Heart right ventricle (tissue), 16 donors: ENCODE measurements around the gene PPP3R1. TPM values are rescaled to one million over a fixed set of nuclear protein-coding genes. Genes with fewer than 3 reads are reported as not detected.

Source experiments
- ATAC-seq, 8 donors: fragments of 200-7000 bp; cut with Tn5 transposase; one replicate each; pipeline ENCODE4 v1.9.1; 2020; ENCODE audit warnings: mild to moderate bottlenecking in 8 of 8, moderate library complexity in 8 of 8, moderate number of reproducible peaks in 1 of 8
- DNase-seq, 2 donors: peaks; one replicate each; pipeline ENCODE4 v3.0.0-alpha.2; 2020
- H3K27ac ChIP-seq, 10 donors: fragments of 200-600 bp; sonication (generic) in 2 of 10; one replicate each; pipeline versions ENCODE4 v1.5.0 to v1.8.0; 2020 to 2022; ENCODE audit warnings: mild to moderate bottlenecking in 3 of 10
- H3K27me3 ChIP-seq, 7 donors: fragments of 200-600 bp; one replicate each; pipeline ENCODE4 v1.8.0; 2021 to 2022; ENCODE audit warnings: mild to moderate bottlenecking in 2 of 7
- H3K36me3 ChIP-seq, 9 donors: fragments of 200-600 bp; sonication (generic) in 1 of 9; one replicate each; pipeline versions ENCODE4 v1.5.0 to v1.8.0; 2020 to 2022; ENCODE audit warnings: mild to moderate bottlenecking in 2 of 9
- H3K4me1 ChIP-seq, 9 donors: fragments of 200-600 bp; sonication (generic) in 1 of 9; one replicate each; pipeline versions ENCODE4 v1.5.0 to v1.8.0; 2020 to 2022; ENCODE audit warnings: mild to moderate bottlenecking in 4 of 9
- H3K4me3 ChIP-seq, 10 donors: fragments of 200-600 bp; sonication (generic) in 2 of 10; one replicate each; pipeline versions ENCODE4 v1.5.0 to v1.8.0; 2020 to 2022; ENCODE audit warnings: mild to moderate bottlenecking in 7 of 10, moderate library complexity in 2 of 10
- H3K9me3 ChIP-seq, 11 donors: fragments of 200-600 bp in 10 of 11; sonication (generic) in 2 of 11; one replicate each; pipeline versions ENCODE4 v1.5.0 to v1.8.0; 2013 to 2022; ENCODE audit warnings: mild to moderate bottlenecking in 2 of 11, control low read depth in 1 of 11, moderate library complexity in 1 of 11
- WGBS, 2 donors: extraction: QIAGEN DNeasy Blood & Tissue Kit; methylation state at CpG; one replicate each; pipeline ENCODE4 v1.1.7; 2013; ENCODE audit warnings: inconsistent platforms in 1 of 2; 5-methylcytosine and 5-hydroxymethylcytosine counted together
- intact Hi-C, 10 donors: fragments of 100-400 bp; cut with DNase I; formaldehyde crosslinking; loops; one replicate each; pipeline versions ENCODE4 v1.11.1 to v1.14.2; 2022
- polyA plus RNA-seq, 2 donors: library from polyadenylated mRNA; stranded (reverse); fragments of 200-250 nt; gene quantifications; one replicate each; pipeline ENCODE4 v1.2.3, GENCODE V29; 2013
- total RNA-seq, 10 donors: library from RNA; stranded (reverse); fragmentation: NEBNext Ultra II Directional in 3 of 10; extraction: Animal tissue kit (Norgen Biotek cat#: 25700) in 3 of 10; gene quantifications; one replicate each; pipeline versions ENCODE4 v1.2.1 to v1.2.4, GENCODE V29; 2021 to 2023
- TF ChIP-seq, protein P1 (sequence below), 9 donors: fragments of 200-600 bp; sonication (generic) in 2 of 9; IDR thresholded peaks; one replicate each; pipeline versions ENCODE4 v1.5.0 to v1.8.0; 2021 to 2022; ENCODE audit warnings: antibody characterized with exemption in 9 of 9, mild to moderate bottlenecking in 5 of 9, moderate library complexity in 1 of 9
- donor health status: Arrhythmogenic right ventricular cardiomyopathy.
- donor health status: ischemic (EF 13 %, LVEDD 7.1; RV severe dilation, severe dysfunction).
- donor health status: healthy with polysubstance abuse.
- donor health status: DM: no; HTN: yes; CAD: no.
- donor health status: DM: no; HTN: no; CAD: no.
- donor health status: ischemic (EF 25% LVEDD 6.9; RV normal size, moderate dysfunction).
- donor health status: ischemic (EF 25% LVEDD 5.7; RV mildly dilated, moderate dysfunction).
- donor health status: healthy.
- donor health status: DM: yes; HTN: yes; CAD: no.
- donor health status: Ischemic cardiomyopathy.
- donor health status: ischemic (EF 35%, LVEDD 5.7; RV mildly dilated, moderate dysfunction).
- donor health status: nonischemic (EF 11% LVEDD 7.7; RV severe dilation, severe dysfunction).
- donor health status: DM: yes; HTN: yes; CAD: no.
- donor health status: PGD.
- donor health status: ischemic (EF 29% LVEDD 5.4; RV normal size, mild dysfunction).
- donor health status: nonischemic (EF 23%, LVEDD 6.1; RV moderate dilation, normal function).

PPP3R1 gene
- total and polyA plus RNA-seq, 12 donors: 8.4 to 46.1 (median 38.6) TPM

DNA sequence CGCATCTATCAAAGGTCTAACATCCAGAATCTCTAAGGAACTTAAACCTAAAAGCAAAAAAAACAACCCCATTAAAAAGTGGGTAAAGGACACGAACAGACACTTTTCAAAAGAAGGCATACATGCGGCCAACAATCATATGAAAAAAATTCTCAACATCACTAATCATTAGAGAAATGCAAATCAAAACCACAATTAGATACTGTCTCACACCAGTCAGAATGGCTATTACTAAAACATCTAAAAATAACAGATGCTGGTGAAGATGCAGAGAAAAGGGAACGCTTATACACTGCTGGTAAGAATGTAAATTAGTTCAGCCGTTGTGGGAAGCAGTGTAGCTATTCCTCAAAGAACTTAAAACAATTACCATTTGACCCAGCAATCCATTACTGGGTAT lies 38.0 kb downstream of the PPP3R1 start:
- H3K4me3 ChIP-seq: no peak overlapping the region
- WGBS, 2 donors: 89 to 94% methylated on average over 5 of the region's 5 CpGs
- no peak for ATAC-seq
- no peaks in the 10 kb centered on the region for H3K9me3 ChIP-seq
- H3K27ac ChIP-seq: no peak overlapping the region
- no peaks in the 10 kb centered on the region for H3K27me3 ChIP-seq
- intact Hi-C loops: no loop called here
- TF ChIP-seq, protein P1, sequence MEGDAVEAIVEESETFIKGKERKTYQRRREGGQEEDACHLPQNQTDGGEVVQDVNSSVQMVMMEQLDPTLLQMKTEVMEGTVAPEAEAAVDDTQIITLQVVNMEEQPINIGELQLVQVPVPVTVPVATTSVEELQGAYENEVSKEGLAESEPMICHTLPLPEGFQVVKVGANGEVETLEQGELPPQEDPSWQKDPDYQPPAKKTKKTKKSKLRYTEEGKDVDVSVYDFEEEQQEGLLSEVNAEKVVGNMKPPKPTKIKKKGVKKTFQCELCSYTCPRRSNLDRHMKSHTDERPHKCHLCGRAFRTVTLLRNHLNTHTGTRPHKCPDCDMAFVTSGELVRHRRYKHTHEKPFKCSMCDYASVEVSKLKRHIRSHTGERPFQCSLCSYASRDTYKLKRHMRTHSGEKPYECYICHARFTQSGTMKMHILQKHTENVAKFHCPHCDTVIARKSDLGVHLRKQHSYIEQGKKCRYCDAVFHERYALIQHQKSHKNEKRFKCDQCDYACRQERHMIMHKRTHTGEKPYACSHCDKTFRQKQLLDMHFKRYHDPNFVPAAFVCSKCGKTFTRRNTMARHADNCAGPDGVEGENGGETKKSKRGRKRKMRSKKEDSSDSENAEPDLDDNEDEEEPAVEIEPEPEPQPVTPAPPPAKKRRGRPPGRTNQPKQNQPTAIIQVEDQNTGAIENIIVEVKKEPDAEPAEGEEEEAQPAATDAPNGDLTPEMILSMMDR (IDR thresholded peaks at IDR 0.05): no peak
- H3K36me3 ChIP-seq: peaks cover 0 to 35% (median 0%) of the 10 kb centered on the region in 9 donors
- H3K4me1 ChIP-seq: peaks cover 0 to 52% (median 41%) of the 10 kb centered on the region in 9 donors
- DNase-seq: no peak

DNA sequence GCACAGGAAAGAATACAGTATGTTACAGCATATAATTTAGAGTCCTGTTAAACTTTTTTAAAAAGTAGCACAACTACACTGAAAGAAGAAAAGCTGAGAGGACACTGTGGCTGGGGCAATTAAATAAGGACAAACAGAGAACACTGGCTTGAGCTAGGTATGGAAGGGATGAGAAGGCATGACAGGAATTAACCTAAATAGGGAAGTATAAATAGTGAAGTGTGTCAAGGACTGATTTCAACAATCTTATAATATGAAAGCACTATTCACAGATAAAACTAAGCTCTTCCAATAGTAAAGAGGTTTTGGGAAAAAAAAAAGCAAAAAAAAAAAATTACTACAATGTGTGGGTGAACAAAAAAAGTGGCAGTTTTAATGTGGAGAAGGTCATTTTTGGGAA lies 45.5 kb downstream of the PPP3R1 start:
- H3K4me1 ChIP-seq: peaks cover 0 to 52% (median 30%) of the 10 kb centered on the region in 9 donors
- ATAC-seq (no peak), DNase-seq (no peak)
- TF ChIP-seq, protein P1 (IDR thresholded peaks at IDR 0.05): no peak
- H3K27me3 ChIP-seq: no peaks in the 10 kb centered on the region
- no peak overlapping the region for H3K4me3 ChIP-seq
- no peaks in the 10 kb centered on the region for H3K9me3 ChIP-seq
- peaks cover 0 to 11% (median 0%) of the 10 kb centered on the region in 9 donors for H3K36me3 ChIP-seq
- intact Hi-C loops: no loop called here
- peak overlapping the region in 1 of 10 donors; percentile 7 for H3K27ac ChIP-seq

DNA sequence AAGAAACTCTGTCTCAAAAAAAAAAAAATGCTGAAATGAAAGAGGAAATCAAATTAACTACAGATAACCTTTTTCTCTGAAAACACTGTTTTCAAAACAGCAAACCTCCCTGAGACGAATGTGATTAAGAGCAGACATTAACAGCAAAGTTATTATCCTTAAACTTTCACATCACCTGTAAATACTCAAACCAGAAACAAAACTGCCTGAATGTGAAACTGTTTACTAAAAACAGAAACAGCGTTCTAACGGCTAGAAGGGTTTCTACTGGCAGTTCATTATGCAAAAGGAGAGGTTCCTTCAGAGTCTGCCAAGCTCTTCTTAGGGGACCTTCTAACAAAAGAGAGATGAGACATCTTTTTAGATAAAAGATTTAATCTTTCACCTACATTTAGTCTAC lies 48.7 kb downstream of the PPP3R1 start:
- H3K27me3 ChIP-seq: no peaks in the 10 kb centered on the region
- H3K4me1 ChIP-seq: peaks cover 0 to 66% (median 28%) of the 10 kb centered on the region in 9 donors
- H3K36me3 ChIP-seq: no peaks in the 10 kb centered on the region
- H3K9me3 ChIP-seq: no peaks in the 10 kb centered on the region
- TF ChIP-seq, protein P1 (IDR thresholded peaks at IDR 0.05): no peak
- H3K27ac ChIP-seq: peak overlapping the region in 2 of 10 donors; percentile 23 to 67
- H3K4me3 ChIP-seq: no peak overlapping the region
- DNase-seq: no peak
- no peak for ATAC-seq
- intact Hi-C loops: no loop called here
- 40 to 43% methylated on average over 3 of the region's 3 CpGs for WGBS, 2 donors

DNA sequence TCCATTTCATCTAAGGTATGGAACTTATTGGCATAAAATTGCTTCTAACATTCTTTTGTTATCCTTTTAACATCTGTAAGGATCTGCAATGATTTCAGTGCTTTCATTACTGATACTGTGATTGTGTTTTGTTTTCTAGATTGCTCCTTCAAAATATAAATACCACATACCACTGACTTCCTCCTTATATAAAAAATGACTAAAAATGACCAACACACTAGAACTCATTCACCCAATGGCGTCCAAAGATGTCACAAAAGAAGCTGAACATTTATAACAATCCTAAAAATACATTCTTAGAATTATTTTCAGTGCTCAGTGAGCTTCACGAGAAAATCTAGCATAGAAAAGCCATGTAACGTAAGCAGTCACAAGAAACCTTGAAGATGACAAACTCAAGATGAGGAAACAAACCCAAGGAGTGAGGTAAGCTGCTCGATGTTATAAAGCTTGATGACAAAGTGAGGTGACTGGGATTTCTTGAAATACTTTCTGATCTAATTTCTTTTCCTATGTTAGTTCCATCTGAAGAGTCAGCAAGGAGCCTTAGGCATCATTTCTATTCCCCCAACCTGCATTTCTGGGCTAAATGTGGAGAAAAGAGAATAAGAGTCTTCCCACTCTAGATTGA lies 52.1 kb downstream of the PPP3R1 start:
- TF ChIP-seq, protein P1 (IDR thresholded peaks at IDR 0.05): no peak
- DNase-seq: no peak
- H3K27ac ChIP-seq: no peak overlapping the region
- no peaks in the 10 kb centered on the region for H3K9me3 ChIP-seq
- H3K27me3 ChIP-seq: no peaks in the 10 kb centered on the region
- H3K4me3 ChIP-seq: no peak overlapping the region
- WGBS, 2 donors: 77 to 84% methylated on average over 4 of the region's 4 CpGs
- intact Hi-C loops: no loop called here
- no peaks in the 10 kb centered on the region for H3K36me3 ChIP-seq
- peaks cover 0 to 67% (median 32%) of the 10 kb centered on the region in 9 donors for H3K4me1 ChIP-seq
- no peak for ATAC-seq
